GM18507 (cell line): Measurements from ENCODE around the gene PRSS22.

Experiments used
- DNase-seq: peaks from one replicate; pipeline ENCODE4 v3.0.0; 2011; ENCODE audit warnings: low read depth; ENCODE audit not compliant: insufficient read length; ENCODE audit errors: extremely low spot score
- FAIRE-seq: peaks from 2 replicates; lab custom pipeline; 2011; peaks lifted over from hg19 to GRCh38; lab: Jason Lieb, UNC

PRSS22 gene

DNA sequence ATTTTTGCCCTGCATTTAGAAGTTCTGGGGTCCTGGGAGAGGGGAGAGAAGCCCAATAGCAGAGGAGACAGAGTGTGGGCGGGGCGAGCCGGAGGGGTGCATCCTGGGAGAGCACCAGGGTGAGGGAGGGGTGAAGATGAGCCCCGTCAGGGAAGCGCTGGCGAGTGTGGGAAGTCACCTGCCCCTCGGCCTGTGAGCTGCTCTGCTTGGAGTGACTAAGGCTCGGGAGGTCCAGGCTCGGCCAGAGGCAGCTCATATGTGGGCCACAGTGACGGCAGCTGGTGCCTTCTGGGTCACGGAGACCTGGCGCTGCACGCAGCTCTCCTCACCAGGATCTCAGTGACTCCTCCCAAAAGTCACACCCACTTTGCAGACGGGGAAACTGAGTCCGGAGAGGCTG lies 26.8 kb downstream of the PRSS22 start:
- no peak for FAIRE-seq
- no peak for DNase-seq

GRCh38 chr16:2830355-2830695 lies 27.6 kb downstream of the PRSS22 start:
- no peak for DNase-seq
- no peak for FAIRE-seq

DNA sequence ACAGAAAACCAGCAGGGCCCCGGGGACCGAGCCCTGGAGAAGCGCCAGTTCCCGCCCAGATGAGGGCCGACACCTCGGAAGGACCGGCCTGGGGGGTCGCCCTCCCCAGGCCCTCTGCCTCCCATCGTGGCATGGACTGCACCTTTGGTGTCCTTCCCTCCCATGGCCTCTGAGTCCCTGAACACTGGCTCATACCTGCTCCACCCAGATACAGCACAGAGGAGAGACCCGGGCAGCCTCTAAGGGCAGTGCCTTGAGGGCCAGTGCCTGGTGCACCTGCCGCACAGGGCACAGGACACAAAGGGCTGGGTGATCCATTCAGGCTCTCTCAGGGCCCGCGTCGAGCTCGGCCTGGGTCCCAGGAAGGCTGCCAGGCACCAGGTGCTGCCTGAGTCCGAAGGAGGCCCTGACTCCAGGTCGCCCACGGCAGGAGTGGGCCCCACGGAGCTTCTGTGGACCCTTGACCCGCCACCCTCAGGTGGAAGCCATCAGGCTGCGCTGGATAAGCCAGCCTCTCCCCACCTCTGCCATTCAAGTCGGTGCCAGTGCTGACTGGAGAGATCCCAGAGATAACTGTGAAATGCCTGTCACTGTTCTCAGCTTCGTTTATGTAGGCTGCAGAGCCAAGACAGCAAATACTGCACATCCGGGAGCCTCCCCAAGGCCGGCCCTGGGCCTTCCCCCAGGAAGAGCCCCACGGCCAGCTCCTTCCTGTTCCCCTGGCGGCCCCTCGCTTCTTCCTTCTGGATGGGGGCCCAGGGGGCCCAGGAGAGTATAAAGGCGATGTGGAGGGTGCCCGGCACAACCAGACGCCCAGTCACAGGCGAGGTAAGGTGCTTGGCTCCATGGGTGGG lies 28.2 kb downstream of the PRSS22 start, which contains the start of gene ZG16B:
Gene ZG16B, plus strand, starts transcription at position 803 of the 854 bp plus-strand sequence. CDS start 139 bp downstream, outside the sequence.
- FAIRE-seq (no peak), DNase-seq (no peak)

GRCh38 chr16:2828876-2829430 lies 29.0 kb downstream of the PRSS22 start:
- FAIRE-seq (no peak), DNase-seq (no peak)

DNA sequence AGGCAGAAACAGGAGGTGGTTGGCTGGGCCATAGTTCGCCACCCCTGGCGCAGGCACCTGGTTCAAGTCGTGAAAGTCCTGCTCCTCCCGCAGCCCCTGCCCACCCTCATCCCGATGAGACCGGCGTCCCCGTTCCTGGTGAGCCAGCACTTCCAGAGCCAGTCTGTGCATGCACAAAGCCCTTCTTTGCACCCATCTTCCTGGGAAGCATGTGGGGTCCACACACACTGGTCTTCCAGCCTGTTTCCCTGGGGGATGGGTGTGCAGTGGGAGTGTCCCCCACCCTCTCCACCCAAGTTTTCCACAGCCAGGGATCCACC lies 29.5 kb downstream of the PRSS22 start:
- DNase-seq (no peak), FAIRE-seq (no peak)

- DNase-seq = no peak
- no peak for FAIRE-seq
Observed at GRCh38 chr16:2827831-2828520, 30.0 kb downstream of the PRSS22 start.

- FAIRE-seq (no peak), DNase-seq (no peak)
Observed at GRCh38 chr16:2827374-2827791, 30.6 kb downstream of the PRSS22 start.

- DNase-seq = no peak
- no peak for FAIRE-seq
Observed at GRCh38 chr16:2826591-2827373, 31.2 kb downstream of the PRSS22 start.

GRCh38 chr16:2825906-2826305 lies 32.1 kb downstream of the PRSS22 start:
- no peak for DNase-seq
- FAIRE-seq = no peak

- DNase-seq = no peak
- no peak for FAIRE-seq
Observed at GRCh38 chr16:2825049-2825742, 32.8 kb downstream of the PRSS22 start.

DNA sequence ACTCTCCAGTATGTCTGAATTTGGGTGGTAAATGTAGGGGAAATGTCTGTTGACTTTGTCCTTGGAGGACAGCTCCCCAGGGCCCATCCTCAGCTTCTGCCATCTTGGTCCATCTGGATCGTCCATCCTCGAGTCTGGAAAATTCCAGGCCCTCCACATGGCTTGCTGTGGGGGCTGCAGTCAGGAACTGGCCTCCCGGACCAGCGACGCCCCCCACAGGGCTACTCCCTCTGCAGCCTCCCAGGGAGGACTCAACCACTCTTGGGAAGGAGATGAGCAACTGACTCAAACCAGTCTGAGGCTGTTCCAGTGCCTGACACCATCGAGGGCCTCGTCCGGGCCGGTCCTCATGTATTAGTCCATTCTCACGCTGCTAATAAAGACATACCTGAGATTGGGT lies 33.3 kb downstream of the PRSS22 start:
- DNase-seq = no peak
- no peak for FAIRE-seq

GRCh38 chr16:2822496-2822895 lies 35.5 kb downstream of the PRSS22 start:
- DNase-seq (no peak), FAIRE-seq (no peak)

DNA sequence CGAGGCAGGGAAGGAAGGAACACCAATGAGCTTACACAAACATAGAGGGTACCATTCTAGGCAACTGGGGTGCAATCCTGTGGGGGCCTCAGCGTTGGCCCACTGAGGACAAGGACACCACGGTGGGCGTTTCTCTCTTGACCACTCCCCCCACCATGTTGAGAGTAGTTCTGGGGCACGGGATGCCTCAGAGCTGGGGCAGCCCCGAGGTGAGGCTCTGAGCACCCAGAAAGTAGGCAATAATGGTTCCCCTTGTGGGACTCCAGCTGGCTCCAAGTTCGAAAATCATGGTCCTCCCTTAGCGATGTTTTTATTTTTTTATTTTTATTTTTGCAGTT lies 35.8 kb downstream of the PRSS22 start:
- DNase-seq = no peak
- FAIRE-seq = no peak

DNA sequence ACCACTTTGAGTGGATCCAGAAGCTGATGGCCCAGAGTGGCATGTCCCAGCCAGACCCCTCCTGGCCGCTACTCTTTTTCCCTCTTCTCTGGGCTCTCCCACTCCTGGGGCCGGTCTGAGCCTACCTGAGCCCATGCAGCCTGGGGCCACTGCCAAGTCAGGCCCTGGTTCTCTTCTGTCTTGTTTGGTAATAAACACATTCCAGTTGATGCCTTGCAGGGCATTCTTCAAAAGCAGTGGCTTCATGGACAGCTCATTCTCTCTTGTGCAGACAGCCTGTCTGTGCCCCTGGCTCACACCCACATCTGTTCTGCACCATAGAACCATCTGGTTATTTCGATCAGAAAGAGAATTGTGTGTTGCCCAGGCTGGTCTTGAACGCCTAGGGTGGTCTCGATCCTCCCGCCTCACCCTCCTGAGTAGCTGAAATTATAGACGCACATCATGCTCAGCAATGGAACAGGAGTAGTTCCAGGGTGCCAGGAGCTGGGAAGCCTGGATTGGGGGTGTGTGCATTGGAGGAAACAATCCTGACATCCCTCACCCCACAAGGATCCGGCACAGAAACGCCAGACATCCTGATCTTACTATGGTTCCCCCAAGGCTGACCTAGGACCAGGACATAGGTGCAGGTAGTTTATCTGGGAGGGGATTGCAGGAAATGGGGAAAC lies 36.3 kb downstream of the PRSS22 start:
- DNase-seq (no peak), FAIRE-seq (no peak)

DNA sequence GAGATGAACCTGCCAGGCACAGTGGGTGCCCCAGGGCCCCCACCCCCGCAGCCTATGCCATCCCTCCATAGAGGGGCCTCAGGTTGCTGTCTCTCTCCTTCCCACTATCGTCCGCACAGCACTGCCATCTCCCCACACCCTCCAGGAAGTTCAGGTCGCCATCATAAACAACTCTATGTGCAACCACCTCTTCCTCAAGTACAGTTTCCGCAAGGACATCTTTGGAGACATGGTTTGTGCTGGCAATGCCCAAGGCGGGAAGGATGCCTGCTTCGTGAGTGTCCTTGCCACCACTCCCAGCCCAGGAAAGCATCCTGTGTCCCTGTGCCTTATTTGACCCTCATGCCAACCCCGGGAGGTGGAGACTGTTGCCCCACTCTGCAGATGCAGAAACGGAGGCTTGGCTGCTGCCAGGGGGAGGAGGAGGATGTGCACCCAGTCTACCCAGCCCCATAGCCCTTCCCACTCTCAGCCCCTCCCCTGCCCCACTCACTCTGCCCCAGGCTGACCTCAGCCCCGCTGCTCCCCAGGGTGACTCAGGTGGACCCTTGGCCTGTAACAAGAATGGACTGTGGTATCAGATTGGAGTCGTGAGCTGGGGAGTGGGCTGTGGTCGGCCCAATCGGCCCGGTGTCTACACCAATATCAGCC lies 37.0 kb downstream of the PRSS22 start:
- FAIRE-seq (no peak), DNase-seq (no peak)

GRCh38 chr16:2819939-2820835 lies 37.8 kb downstream of the PRSS22 start:
- FAIRE-seq = no peak
- DNase-seq = no peak

- DNase-seq = no peak
- FAIRE-seq = no peak
Observed at GRCh38 chr16:2819179-2819938, 38.6 kb downstream of the PRSS22 start.
